Right hindlimb (tissue), 1 donor: ENCODE data around the gene PTPRM.
A peak's percentile ranks its signal among the peaks of the same experiment; 100 is the strongest.

ENCODE experiments used
- DNase-seq: peaks from one replicate; pipeline ENCODE4 v3.0.0-alpha.2; 2018

Gene PTPRM

DNA sequence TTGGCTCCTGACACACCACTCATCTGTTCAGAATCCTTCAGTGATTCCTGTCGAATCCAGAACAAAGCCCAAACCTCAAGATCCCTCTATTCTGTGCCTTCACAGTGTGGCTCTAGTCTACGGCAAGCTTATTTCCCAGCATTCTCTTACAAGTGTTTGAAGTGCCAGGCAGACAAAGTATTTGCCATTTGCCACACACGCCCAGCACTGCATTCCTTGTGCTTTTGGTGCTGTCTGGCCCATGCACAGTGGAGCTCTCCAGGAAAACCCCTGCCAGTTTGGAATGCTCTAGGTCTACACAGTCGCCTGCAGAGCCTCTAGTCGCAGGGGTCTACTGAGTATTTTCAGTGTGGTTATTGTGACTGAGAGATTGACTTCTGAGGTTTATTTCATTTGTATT lies 783.5 kb downstream of the PTPRM start:
- DNase-seq = no peak

DNA sequence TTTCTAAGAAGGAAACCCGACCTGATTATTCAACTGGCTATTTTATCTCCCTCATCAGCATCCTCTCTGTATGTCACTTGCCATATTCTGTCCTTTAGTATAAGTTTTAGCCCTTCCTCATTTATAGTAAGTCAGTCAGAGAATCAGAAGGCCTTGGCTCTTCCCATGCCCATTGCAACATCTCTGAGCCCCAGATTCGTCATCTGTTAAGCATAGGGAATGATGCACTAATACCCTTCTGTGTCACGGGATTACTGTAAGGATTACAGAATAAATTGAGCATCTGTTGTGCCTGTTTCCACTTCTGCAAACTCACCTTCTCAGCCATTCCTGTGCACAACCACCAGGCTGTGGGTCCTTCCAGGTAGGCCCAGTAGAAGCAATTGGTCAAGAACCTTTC lies 784.0 kb downstream of the PTPRM start:
- DNase-seq = no peak

DNA sequence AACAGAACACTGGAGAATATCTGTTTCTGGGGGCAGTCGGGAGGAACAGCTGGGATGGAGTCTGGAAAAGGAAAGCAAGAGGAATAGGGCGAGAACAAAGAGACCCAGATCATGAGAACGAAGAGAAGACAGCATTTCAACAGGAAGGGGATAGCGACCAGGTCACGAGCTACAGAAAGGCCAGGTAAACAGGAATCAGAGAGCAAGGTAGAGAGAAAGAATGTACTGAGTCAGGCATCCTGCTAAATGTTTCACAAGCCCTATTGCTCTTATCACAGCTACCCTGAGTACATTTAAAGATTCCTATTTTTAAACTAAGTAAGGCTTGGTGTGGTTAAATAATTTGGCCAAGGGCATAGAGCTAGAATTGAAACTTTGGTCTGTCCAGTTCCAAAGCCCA lies 787.2 kb downstream of the PTPRM start:
- no peak for DNase-seq

DNA sequence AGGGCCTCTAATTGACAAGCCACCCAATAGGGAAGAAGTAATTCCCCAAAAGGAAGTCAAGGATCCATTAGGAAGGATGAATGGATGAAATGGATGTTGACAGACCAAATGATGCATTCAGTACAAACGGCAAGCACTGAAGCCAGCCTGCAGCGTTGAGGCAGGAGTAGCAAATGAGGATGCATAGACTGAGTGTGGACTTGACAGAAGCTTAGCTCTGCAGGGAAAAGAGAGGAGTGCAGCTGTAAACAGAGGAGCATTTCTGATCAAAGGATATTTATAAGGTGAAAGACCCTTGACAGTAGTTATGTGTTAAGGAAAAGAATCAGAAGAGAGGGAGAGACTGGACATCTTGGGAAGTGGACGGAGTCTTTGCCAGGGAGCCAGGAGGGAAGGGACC lies 788.9 kb downstream of the PTPRM start:
- no peak for DNase-seq

DNA sequence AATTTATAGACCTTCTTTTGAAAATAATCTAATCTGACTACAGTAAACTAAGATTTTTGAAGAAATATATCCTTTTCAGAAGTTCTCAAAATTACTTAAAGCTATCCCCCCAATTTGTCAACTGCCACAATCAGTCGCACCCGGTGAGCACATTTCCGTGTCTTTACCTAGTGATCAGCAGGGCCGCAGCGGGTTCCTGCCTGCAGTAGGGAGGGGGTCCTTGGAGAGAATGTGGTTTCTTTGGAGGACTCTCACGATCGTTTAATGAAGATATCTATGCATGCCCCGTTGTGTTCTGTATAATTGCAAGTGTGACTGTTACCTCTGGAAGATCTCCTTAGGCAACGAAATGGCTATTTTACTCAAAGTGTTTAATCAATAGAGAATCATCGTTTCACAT lies 790.2 kb downstream of the PTPRM start:
- DNase-seq = no peak

DNA sequence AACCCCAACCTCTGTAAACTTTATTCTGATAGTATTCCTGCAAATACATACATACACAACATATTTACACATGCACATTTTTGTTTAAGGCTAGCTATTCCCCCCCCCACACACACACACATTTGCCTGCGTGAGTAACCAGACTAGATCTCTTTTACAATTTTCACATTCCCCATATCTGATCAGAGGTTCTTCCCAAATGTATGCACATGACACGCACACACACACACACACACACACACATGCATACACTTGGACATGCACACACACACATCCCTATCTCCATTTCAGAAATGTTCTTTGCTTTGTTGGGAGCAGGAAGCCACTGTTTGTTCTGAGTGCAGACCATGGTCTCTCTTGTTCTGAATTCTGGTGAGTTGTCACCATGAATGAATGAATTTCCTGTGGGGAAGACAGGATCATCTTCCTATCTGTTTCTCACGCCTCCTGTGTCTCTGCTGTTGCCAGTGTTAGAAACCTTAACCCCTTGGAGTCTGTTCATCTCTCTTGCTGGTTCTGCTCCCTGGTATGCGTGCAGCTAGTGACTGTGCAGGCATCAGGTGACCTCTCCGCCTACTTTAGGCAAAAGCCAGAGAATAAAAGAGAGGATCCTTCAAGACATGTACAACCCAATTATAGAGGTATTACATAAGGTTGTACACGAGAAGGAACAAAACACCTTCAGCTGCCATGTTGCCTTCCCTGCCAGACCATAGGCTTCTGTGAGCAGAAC lies 791.1 kb downstream of the PTPRM start:
- DNase-seq = no peak

DNA sequence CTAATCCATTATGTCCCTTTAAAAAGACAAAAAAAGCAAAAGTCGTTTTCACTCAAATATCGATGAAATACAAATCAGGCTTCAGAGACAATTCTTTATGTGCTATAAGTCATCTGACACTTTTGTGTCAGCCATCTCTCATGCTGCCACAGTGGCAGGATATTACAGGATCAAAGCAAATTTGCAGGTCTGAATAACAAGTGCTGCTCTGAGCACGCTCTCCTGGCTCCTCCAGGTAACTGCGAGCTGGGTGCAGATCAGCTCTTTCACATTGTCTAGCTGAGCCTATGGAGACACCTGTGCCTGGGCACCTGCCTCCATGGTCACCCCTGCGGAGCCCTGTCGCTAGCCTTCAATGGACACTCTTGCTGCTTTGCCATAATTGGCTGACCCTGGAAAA lies 792.0 kb downstream of the PTPRM start:
- DNase-seq = no peak

DNA sequence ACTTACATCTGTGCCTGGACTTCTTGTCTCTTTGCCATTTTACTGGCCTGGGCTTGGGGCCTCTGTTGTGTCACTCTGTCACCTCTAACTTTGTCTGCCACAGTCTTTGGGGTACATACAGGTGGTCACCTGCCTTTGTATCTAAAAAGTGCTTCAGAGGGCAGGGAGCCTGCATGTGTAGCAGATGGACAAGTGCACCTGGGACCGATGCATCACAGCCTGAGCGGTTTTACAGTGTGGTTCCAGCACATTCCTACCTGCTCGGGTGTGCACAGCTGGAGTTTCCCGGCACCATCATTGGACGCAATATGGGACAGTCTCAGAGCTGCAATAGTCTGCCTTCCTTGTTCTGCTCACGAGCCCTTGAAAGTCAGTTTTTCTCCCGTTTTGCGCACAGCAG lies 792.4 kb downstream of the PTPRM start:
- DNase-seq = no peak

DNA sequence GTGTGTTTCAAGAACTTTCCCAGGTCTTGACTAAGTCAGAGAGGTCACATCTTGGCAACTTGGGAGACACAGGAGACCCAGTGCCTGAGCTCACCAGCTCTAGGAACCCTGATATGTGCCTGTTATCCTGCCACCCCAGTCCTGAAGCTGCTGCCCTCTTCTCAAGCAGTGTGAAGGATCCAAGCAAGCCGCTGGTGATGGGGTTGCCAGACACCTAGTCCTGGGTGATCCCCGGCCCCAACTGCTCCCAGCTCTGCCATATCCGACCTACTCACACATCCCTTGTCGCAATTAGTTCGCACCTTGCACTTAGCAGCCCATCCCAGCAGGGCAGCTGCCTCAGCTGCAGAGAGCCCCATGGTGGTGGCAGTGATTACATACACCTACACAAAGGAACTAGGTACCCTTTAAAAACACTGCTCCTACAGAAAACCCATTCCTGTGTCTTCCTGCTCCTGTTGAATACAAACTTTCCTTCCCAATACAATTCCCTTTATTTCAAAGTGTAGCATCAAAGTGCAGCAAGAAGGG lies 794.9 kb downstream of the PTPRM start:
- no peak for DNase-seq

DNA sequence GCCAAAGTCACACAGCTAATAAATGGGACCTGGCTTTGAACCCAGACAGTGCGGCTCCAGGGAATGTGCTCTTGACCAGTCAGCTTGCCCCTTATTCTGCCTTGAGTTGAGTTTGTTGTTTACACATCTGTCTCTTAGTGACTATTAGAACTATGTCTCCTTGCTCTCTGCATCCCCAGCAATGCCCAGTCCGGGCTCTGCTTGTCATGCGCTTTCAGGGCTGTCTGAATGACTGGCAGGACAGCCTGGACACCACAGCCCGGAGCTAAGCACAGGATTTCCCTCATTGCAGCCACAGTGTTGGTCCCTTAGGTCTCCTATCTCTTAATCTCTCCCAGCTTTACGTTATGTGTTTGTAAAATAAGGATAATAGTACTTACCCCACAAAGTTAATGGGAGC lies 795.7 kb downstream of the PTPRM start:
- DNase-seq = no peak

DNA sequence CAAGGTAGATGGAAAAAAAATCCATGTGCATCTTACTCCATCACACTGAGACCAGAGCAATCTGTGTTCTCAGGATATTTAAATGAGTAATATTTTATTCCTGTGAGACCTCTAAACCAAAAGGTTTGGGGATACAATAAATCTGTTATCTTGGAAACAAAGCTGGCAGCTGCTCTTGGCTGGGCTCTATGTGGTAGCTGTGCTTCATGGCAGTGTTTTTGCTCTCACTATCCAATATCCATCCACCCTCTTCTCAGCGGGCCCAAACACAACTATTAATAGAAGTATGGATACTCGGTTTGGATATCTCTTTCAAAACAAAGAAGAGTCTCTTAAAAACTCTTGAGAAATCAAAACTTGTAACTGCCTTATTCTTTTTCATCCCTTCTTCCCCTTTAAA lies 797.3 kb downstream of the PTPRM start:
- no peak for DNase-seq

DNA sequence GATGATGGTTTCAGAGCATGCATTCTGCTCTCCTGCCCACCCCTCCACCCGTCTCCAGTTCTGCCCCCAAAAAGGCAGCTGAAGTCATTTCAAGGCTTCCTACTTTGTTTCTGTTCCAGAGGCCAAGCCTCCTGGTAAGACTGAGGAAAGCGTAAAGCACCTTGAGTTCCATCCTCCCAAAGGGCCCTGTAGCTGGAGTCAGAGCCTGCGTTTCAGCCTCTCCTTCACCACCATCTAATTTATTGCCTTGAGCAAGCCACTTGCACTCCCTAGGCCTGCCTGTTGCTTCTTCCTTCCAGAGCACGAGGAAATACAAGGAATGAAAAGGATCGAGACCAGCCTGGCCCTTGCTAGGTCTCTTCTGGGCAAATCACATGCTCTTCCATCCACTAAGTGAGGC lies 797.9 kb downstream of the PTPRM start:
- no peak for DNase-seq

DNA sequence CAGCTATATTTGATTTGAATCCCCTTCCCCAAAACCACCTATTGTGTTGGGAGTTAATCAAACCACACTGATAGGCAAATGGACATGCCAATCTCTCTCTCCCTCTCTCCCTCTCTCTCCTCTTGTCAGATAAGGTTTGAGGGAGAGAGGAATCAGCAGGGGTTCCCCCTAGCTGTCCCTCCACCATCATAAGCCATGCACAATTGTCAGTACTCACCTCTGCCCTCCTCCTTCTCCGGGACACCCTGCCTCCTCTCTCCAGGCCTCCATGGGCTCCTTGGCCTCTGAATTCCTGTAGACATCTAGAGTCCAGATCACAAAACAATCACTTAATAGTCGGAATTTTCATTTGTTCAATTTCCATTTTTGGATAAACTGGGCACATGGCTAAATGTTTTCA lies 798.4 kb downstream of the PTPRM start:
- DNase-seq = no peak

DNA sequence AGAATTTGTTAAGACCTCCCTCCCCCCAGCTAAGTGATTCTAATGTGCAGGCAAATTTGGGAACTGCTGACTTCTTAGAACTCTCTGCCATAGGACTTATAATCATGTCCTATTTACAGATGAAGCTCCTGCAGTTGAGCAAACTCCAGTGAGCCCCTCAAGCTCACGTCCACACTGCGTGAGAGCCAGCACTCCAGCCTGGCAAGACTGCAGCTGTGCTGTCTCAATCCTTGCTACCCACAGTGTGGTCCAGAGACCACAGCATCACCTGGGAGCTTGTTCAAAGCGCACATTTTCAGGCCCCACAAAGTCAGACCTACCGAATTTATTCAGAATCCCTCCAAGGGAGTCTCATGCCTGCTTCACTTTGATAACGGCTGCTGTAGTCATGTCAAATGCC lies 799.0 kb downstream of the PTPRM start:
- DNase-seq = no peak

DNA sequence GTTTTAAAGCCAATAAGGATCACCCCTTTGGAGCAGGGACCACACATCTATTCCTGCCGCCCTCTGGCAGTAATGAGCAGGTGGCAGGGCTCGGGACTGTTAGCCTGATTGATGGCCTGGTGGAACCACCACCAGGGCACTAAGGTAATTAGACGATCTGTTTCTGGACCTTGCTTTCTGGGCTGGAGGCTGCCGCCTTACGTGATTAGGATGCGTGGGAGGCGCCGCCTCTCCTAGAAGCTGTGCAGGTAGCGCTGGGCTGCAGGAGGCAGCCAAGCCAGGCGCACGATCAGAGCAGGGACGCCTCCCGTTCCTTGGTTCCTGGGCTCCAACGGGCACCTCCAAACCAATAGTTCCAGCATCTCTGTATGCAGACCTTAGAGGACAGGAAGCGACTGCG lies 799.5 kb downstream of the PTPRM start:
- DNase-seq = no peak

DNA sequence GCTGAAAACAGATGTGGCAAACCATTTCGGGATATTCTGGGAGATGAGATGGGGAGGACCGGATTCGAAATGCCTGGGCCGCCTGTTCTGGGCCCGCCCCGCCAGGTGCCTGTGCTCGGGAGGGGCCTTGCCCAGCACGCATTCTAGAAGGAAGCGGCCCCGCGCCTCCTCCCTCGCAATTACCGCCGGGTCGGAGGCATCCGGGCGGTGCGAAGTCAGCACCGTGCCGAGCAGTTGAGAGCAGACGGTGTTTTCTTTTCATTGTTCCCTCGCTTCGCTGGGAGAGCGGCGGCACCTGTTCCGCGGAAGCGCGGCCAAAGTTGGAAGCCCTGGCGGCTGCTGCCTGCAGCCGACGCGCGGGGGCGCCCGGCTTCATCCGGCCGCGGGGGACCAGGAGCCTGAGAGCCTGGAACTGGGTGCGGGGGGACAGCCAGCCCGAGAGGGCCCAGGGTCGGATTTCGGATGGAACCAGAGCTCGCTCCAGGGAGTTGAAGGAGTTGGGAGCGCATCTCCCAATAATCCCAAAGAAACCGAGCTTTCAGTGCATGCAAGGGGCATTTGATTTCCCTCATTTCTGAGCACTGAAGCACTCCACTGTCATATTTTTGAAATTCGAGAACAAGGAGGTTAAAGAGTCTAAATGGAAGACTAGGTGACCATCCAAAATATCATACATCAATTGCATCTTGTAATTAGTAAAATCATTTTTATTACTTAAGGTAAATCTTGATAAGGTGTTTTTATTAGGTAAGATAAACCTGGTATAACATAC lies 800.3 kb downstream of the PTPRM start:
- peak; percentile 55 for DNase-seq

DNA sequence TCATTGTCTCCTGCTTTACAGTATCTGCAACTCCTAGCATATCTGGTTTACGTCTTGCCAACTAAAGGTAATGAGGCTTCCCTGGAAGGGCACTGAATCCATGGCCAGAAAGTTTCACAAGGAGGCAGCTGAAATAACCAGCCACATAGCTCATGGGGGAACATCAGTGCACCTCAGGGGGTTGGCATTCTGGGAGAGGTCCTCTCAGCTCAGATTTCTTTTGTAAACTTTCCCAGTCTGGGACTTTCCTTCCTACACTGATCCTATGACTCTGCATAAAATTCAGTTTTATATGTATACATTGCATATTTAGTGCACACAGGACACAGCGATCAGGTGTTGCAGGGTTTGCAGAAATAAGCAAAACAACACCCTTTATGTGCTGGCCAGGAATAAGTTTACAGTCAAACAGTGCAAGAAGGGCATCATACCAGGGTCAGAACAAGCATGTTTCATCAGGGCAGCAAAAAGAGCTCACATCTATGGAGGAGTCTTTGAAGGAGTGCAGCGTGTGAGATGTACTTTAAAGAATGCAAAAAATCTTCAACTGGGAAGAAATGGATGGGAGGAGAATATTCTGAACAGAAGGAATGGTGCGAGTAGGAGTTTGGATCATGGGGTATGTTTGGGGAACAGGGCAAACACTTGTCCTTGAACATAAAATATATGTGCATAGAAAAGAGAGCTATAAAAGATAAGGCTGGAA lies 801.5 kb downstream of the PTPRM start:
- no peak for DNase-seq

DNA sequence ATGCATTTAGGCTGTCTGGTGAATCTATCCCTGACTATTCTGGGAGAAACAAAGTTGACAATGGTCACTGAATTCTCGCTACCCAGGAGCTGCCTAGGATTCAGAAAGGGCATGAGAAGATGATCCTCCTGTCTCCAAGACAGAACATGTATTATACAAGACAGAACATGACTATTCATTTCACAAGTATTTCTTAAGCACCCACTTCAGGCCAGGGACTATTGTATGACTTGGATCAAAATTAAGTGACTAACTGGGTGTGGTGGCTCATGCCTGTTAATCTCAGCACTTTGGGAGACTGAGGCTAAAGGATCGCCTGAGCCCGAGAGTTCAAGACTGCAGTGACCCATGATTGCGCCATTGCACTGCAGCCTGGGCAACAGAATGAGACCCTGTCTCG lies 806.4 kb downstream of the PTPRM start:
- DNase-seq = no peak

DNA sequence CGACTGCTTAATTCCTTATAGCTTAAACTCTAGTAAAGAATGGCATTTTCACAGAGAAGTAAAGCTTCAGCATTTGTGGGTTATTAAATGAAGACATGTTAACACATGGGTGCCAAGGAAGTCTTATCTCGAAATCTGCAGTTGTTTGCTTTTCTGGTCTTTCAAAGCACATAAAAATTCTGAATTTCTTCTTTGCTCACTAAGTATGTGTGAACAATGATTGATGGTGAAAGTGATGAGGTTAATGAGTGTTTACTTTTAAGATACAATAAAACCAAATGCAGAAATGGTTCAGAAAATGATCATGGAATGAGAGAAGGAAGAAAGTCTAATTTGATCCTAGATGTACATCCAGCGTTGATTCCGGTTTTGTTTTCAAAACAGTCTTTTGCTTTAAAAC lies 807.6 kb downstream of the PTPRM start:
- no peak for DNase-seq

DNA sequence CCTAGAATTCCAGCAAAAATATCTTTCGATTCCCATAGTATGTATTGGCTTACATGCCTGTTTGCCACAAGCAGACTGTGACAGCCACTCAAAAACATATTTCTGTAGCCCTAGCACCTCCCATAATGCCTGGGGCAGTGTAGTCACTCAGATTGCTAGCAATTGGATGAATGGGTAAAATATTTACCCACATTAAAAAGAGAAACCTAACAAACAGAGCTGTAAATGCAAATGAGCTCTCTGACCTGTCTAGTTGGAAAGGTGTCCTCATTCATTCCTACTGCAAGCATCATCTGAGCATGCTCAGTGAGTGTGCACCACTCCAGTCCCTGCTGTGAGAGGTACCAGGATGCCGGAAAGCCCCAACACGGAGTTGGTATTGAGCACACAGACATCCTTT lies 808.1 kb downstream of the PTPRM start:
- no peak for DNase-seq

DNA sequence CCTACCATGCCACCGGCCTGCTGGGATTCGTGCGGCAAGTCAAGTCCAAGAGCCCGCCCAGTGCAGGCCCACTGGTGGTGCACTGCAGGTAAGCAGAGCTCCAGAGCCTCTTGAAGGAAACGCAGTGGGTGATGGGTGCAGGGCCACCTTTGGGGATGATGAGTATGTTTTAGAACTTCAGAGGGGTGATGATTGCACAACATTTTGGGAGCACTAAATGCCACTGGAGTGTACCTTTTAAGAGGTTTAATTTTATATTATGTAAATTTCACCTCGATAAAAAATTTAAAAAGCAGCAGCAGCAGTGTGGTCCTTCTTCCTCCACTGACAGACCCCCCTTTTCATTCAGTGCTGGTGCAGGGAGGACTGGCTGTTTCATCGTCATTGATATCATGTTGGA lies 809.0 kb downstream of the PTPRM start:
- no peak for DNase-seq

DNA sequence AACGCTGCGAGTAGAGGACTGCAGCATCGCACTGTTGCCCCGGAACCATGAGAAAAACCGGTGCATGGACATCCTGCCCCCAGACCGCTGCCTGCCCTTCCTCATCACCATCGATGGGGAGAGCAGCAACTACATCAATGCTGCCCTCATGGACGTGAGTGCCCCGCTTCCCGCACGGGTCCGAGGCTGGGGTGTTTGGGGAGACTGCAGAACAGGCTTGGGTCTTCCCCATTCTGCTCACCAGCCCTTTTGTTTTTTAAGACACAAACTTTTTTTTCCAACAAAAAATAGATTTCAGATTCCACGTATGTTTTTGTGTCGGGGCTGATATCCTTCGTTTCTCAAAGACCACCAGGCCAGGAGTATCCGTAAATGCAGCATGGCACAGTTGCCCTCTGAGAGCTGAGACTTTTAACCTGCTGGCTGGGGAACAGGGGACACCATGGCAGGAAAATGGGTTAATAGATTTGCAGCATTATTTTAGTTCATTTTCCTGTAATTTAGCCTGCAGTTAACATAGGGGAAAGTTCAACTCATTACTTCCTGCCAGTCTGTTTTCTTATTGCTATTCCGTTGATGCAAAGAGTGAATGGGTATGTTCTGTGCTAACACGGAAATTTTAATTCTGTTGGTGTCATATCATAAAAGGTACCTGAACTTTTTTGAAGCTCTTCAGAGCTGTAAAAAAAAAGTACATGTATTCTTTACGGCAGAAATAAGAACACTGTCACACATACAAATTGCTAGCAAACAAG lies 812.2 kb downstream of the PTPRM start:
- DNase-seq = no peak

DNA sequence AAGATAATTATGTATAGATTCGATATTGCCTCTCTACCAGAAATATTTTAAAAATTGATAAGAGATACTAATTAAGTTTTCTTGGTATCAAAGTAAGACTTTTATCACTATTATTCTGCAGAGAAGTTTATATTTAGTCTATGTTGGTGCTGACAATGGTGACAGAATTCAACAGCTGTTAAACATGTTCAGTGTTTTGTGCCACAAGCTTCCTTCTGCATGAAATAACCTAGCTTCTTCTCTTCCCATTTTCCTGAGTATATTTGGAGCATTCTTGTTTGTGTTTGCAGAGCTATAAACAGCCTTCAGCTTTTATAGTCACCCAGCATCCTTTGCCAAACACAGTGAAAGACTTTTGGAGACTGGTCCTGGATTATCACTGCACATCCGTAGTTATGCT lies 812.9 kb downstream of the PTPRM start:
- DNase-seq = no peak
